Right ventricle myocardium superior (tissue), 1 donor: ENCODE results near the gene SNX14. TPM values are rescaled to one million over a fixed set of nuclear protein-coding genes. Genes with fewer than 3 reads are reported as not detected.

Source experiments
- ATAC-seq: fragments of 200-7000 bp; cut with Tn5 transposase; one replicate; pipeline ENCODE4 v1.9.1; 2020; ENCODE audit warnings: mild to moderate bottlenecking; ENCODE audit not compliant: poor library complexity
- DNase-seq: peaks from one replicate; pipeline ENCODE4 v3.0.0-alpha.2; 2020
- intact Hi-C: fragments of 100-400 bp; cut with DNase I; formaldehyde crosslinking; loops from one replicate; pipeline ENCODE4 v1.11.2; 2022
- total RNA-seq: library from RNA; stranded (reverse); fragmentation: NEBNext Ultra II Directional; extraction: Animal tissue kit (Norgen Biotek cat#: 25700); gene quantifications from one replicate; pipeline ENCODE4 v1.2.1, GENCODE V29; 2021
- donor health status: DM: no; HTN: yes; CAD: no; lungs with severe emphysema.

The SNX14 gene
- total RNA-seq, 1 donor from 2014 or later: 27.6 TPM

DNA sequence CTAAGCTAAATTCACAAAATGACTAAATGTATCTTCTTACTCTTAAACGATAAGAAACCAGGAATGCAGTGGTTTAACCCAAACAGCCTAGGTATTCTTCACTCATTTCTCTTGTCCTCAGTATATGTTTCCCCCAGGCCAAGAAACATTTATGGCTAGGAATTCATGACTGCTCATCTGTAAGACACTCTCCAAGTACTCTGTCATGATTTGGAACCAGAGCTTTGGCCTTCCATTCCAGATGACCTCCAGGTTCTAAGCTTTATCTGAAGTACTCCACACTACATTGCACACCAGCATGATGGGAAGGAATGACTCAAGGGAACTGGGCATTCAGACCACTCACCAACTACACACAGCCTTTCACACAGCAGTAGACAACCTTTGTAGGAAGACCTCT, 114.5 kb downstream of the SNX14 start:
- no peak for ATAC-seq
- DNase-seq: no peak
- intact Hi-C loops: no loop called here

DNA sequence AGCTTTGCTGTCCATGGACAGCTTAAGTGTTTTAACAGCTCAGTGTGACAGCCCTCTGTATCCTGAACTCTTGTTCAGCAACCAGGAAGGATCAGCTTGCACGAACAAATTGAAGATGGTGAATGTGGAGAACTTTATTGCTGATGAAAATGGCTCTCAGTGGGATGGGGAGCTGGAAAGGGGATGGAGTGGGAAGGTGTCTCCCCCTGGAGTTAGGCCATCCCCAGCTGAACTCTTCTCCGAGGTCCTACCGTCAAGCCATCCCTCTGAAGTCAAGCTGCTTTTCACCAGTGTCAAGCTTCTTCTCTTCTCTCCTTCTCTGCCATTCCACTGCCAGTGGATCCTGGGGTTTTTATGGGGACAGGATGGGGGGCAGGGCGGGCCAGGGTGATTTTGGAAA, 117.1 kb downstream of the SNX14 start:
- intact Hi-C loops: no loop called here

DNA sequence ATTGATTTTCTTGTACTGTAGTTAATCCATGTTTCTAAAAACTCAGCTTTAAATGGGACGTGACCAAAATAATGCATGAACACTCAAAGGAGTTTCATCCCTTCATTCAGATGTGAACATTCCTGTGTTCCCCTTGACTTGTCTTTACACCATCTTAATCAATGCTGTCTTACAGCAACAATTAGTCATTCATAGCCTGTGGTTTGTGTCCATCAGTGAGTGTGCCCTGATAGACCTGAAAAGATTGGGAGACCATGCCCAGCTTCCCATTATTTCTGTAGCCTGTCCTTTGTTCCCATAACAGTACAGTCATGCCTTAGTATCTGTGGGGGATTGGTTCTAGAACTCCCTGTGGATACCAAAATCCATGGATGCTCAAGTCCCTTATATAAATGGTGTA, 119.9 kb downstream of the SNX14 start:
- DNase-seq (no peak), ATAC-seq (no peak)
- intact Hi-C loops: no loop called here

More for the DNA sequence above, 117.1 kb downstream of the SNX14 start:
- ATAC-seq (no peak), DNase-seq (no peak)

DNA sequence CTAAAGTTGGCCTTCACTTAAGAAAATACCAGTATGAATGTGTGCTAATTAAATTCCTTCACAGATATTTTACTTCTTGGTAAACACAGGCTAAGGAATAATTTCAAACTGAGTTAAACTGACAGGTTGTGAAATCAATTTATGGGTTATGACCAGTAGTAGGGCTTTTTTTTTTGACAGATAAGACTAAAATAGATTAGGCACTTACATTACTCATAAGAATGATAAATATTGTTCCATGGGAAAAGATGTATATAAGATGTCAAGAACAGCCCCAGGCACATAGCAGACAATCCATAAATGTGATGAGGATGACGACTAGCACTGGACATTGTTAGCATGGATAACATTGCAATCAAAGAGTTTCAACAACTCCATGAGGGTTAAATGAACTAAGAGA, 120.9 kb downstream of the SNX14 start:
- intact Hi-C loops: no loop called here
- no peak for ATAC-seq
- DNase-seq: no peak

DNA sequence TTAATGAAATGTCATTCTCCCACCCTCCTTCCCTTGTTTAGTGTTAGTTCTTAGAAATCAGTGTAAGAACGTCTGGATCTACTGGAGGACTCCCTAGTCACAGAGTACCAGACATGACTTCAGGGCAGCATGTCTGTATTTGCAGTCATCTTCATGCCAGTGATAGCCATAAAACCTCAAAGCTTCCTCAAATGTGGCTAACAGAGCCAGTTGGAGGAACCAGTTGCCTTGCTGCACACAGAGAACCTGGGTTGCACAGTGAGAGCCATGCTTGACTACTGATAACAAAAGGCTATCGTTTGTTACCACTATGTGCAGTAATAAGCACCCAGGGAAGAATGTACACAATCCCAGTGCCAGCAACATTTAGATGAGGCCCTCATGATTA, 123.6 kb downstream of the SNX14 start:
- DNase-seq (no peak), ATAC-seq (no peak)
- intact Hi-C loops: no loop called here

DNA sequence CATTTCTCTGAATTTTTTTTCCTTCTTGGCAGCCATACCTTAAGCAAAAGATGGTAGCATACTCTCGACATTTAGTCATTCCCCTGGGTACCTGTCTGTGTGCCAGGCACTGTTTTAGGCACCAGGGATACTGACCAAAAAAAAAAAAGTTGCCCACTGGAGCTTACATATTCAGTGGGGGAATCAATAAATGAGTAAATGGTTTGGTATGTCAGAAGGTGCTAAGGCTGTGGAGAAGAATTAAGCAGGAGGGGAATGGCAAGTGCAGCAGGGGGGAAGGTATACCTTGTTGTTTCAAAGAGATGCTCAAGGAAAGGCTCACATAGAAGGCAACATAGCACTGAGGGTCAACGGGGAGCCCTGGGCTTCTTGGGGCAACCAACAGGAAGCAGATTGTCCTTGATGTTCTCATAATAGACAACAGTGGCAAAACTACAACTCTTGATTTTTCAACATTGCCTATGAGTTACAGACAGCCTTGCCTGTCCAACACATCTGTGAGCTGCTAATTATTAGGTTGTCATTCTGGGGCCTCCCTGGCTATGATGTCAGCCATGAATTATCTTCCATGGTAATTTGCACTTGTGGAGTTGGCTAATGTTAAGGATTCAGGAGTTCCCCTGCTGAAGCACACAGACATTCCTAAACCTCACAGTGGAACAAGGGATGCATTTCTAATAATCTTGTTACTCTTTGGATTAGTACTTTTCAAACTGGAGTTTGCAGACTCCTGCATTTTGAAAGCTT, 124.2 kb downstream of the SNX14 start:
- no peak for DNase-seq
- intact Hi-C loops: no loop called here
- ATAC-seq: no peak

DNA sequence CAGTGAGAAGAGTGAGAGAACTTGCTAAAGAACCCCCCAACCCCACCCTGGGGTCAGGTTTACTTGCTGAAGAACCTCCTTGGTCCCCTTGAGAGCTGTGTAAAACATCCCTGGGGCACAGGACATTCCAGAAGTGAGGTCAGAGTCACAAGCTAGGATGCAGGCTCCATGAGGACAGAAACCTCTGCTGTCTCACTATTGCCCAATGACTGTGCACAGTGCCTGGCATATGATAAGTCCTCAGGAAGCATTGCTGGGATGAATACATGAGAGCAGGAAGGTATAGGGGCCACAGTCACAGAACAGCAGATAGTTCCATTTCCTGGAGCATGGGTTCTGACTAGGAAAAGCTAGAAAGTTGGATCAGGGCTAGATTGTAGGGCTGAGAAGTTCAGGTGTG, 125.3 kb downstream of the SNX14 start:
- DNase-seq (no peak), ATAC-seq (no peak)
- intact Hi-C loops: no loop called here

DNA sequence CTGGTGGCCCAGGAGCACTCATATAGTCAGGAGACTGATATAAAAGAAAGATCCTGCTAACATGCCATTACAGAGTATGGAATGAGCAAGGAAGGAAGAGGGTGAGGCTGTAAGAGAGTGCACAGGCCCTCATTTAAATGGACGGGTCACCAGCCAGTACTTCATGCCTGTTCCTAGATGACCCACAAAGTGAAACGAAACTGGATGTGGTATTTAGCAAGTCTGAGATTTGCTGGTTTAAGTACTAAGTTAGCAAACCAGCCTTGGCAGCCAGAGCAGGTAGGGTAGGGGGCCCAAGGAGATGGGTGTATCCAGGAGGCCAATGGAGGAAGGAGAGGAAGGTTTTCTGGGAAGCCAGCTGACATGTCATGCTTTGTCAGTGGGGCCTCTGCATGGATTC, 127.9 kb downstream of the SNX14 start:
- no peak for ATAC-seq

DNA sequence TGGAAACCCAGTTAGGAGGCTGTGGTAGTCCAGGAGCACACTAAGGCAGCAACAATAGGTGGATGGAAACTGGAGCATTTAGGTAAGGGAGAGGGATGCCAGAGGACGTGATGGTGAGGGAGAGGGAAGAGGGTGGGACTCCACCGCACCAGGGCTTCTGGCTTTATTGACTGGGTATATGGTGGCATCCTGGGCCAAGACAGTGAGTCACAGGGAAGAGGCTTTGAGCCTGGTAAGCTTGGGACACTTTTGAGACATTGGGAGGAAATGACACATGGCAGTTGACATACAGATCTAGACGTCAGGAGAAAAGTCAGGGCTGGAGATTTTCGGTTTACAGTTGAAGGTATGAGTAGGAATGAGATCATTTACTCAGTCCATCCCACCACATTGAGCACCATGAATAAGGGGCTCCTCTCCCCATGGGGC, 128.9 kb downstream of the SNX14 start:
- ATAC-seq: no peak
- DNase-seq: no peak
- intact Hi-C loops: no loop called here

More for the DNA sequence above, 127.9 kb downstream of the SNX14 start:
- no peak for DNase-seq
- intact Hi-C loops: no loop called here

DNA sequence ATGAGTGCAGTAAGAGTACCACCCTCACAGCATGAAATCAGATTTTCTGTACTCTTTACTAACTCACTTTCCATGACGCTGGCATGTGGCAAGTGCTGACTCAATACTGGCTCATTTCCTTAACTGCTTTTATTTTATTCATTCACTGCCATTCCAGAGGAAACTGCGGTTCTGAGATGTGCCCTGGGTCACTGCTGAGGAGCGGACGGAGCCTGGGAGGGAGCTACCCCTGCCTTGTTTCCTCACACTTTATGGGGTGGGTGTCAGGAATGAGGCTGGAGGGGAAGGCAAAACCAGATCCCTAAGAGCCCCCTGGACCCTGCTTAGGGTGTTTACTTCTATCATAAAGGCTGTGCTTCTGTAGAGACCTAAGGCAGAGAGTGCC, 129.4 kb downstream of the SNX14 start:
- intact Hi-C loops: no loop called here
- no peak for ATAC-seq
- no peak for DNase-seq

DNA sequence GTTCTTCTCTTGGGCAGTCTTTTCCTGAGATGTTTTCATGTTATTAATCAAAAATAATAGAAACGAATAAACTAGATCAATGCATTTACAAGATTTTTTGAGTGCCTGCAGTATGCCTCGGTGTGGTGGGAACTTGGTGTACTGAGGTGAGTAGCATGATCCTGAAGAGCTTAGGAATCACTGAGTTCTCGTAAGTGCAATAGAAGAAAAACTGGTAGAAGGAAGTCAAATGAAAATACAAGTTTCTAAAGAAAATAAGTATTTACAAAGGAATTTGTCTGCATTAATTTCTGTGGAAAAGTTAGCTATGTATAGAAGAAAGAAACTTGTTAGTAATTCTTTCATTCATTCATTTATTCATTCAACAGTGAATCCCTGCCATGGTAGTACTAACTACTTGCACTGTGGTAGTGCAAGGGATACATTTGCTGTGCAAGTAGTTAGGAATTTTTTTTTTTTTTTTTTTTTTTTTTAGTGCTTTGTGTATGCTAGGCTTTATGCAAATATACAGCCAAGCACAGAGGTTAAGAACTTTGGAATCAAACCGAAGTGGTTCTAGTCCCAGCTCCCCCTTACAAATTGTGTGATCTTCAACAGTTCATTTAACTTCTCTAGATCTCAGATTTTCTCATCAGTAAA, 129.9 kb downstream of the SNX14 start:
- DNase-seq: no peak
- intact Hi-C loops: no loop called here
- ATAC-seq: no peak

DNA sequence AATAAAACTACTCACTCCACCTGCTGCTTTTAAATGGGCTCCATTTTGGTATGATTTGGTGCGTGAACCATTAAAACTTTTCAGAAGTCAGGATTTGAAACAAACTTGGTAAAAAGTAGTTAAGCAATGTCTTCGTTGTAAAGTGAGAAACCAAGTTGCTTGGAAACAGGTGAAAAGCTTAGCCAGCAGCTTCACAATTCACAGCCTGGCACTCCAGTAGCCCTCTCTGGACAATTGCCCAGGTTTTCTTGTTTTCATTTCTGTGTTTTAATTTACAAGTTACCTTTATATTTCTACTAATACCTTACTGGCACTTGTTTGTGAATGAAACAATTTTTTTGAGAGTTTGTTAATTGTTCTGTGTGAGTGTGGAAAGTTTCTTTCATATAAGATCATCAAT, 131.0 kb downstream of the SNX14 start:
- intact Hi-C loops: no loop called here
- no peak for DNase-seq
- ATAC-seq: no peak

DNA sequence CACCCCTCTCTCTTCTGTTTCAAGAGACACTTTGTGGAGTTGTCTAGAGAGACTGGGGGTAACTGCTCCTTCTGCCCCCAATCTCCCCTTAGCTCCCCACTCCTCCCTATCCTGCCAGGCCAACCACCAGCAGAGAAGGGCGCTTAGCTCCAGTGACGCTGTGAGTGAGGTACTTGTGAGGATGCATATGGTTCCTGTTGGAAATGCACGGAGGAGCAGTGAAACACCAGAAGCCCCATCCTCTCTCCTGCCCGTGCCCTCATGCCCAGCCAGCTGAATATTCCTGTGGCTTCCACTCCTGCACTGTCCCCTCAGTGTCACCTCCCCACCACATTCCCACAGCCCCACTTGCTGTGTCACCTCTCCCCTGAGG, 131.9 kb downstream of the SNX14 start:
- ATAC-seq (no peak), DNase-seq (no peak)
- intact Hi-C loops: no loop called here

DNA sequence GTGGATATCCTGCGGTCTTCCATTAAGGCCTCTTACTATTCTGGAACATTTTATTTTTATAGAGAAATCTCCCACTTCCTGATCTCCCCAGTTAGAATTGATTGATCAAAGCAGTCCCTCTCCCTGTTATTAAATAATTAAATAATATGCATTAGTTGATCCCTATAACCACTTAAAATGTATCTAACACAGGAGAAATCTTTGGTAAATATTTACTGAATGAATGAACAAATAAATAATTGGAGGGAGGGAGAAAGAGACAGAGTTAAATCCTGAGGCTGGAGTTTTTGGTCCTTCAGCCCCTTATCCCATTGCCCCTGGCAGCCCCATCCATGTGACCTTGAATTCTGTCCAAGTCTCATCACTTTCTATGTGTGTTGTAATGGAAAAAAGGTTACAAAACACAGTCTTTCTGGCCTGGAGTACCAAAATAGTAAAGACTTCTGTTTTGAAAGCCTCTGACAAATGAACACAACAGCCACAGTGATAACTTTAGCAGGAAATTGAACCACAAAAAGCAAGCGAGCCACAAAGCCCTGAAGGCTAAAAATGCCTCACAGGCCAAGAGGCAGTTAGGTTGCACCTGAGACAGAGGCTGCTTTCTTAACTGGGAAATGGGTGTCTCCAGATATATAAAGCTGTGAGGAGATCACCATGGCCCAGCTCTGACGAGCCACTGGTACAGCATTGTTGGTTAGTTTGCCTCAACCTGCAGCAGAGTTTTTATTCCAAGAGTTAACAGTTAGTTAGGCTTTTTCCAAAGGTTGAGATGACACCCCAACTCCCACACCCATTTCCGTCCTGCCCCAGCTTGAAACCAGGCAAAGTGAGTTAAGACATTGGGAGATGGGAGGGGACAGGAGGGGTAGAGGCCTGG, 132.5 kb downstream of the SNX14 start:
- intact Hi-C loops: no loop called here
- DNase-seq (no peak), ATAC-seq (peak; percentile 44)

DNA sequence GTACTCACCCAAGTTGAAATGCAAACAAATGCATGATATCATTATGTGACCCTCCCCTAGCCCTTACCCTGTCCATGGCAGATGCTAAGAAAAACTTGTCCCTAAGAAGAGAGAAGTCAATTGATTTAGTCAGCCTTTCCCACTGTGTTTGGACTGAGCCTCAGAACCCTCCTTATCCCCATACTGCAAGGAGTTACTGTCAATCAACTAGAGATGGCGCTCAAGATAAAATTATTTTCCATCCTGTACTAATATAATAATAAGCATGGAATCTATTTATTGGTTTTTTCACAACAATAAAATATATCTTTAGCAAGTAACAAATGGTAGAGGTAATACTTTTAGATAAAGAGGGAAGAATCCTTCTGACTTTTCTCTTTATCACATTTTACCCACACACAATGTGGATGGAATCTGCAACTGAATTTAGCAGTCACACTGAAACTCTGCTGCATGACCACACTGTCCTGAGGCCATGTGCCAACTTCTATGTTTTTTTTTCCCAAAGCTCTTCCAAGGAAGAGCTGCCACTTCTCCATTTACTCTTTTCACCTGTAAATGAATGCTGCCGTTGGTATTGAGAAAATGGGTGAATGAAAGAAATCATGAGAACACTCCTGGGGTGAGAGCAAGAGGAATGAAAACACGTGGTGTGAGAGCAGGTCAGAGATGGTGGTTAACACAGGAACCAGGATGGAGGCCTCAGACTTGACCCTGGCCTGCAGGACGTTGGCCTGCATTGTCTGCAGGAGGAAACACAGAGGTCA, 133.3 kb downstream of the SNX14 start:
- no peak for ATAC-seq
- intact Hi-C loops: no loop called here
- DNase-seq: no peak

DNA sequence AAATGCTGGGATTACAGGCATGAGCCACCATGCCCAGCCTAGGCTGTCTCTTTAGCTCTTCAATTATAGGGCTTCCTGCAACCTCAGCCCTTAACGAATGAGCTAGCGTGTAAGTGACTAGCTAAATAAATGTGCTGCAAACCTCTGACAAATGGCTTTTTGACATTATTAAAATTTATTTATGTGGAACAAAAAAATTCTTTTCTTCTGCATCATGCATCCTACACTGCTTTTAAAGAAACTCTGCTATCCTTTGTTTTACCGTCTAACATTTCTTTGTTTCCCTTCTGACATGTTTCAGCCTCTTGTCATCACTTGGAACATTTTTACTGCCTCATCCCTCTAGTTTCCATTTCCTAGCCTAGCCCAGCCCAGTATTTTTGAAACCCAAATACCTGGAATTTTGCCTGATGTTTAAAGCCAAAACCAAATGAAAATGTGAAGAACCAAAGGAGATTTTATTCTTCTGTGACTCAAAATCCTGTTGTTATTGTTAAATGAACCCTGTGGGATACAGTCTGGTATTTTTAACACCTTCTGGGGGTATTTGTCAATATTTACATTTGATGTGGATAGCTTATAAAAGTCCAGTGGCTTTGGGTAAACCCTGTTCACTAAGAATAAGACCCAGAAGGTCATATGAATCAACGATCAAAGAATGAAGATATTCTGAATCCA, 134.3 kb downstream of the SNX14 start:
- ATAC-seq: peak; percentile 45
- intact Hi-C loops: no loop called here
- no peak for DNase-seq

DNA sequence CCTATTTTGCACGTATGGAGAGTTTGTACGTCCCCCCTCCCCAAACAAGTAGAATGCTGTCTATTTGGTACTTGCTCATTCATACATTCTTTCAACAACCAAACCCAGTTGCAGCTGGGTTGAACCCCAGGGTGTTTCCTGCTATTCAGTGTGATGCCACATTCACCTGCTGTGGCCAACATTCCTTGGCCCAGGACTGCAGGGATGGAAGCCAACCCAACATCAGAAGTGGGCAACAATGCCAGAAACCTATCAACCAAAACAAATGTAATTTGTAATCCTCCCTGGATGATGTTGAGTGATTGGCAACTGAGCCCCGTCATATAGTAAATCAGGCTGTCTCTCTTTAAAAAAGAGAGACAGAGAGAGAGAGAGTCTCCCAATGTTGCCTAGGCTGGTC, 134.9 kb downstream of the SNX14 start:
- DNase-seq (no peak), ATAC-seq (no peak)
- intact Hi-C loops: no loop called here

DNA sequence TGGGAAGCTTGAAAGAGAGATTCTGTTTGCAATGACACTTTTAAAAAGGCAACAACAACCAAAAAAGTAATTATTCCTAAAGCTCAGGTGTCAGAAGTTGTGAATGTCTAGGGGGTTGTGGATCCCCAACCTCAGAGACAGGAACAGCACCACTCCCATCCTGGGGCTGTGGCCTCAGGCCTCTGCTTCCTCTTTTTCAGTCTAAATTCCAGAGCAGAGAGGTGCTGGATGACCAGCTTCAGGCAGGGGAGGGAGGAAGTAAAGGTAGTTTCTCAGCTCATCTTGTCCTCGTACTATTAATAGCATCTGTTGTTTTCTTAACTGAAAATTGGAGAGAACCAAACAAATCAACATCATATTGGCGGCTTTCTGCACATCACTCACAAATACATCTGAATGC, 135.5 kb downstream of the SNX14 start:
- no peak for DNase-seq
- ATAC-seq: no peak
- intact Hi-C loops: no loop called here

DNA sequence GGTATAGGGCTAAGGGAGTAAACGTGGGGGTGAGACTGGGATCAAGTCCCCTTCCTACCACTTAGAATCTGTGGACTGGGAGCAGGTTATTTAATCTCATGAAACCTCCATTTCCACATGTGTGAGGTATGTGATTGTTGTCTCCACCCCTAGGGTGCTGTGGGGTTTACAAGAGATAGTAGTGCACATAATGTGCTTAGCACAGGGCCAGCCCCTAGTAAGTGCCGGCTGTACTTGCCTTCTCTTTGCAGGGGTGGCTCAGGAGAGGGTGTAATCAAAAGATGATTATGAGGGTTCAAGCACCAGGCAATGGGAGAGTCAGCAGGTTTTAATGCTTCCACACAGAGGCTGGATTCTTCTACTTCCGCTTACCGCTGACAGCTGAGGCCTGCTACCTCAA, 136.9 kb downstream of the SNX14 start:
- ATAC-seq (no peak), DNase-seq (no peak)
- intact Hi-C loops: no loop called here
